ENCODE results near the gene ADD2. TPM values are rescaled to one million over a fixed set of nuclear protein-coding genes. Genes with fewer than 3 reads are reported as not detected.

The ADD2 gene
- total RNA-seq, 1 donor from 2014 or later, result 10.2 TPM

DNA sequence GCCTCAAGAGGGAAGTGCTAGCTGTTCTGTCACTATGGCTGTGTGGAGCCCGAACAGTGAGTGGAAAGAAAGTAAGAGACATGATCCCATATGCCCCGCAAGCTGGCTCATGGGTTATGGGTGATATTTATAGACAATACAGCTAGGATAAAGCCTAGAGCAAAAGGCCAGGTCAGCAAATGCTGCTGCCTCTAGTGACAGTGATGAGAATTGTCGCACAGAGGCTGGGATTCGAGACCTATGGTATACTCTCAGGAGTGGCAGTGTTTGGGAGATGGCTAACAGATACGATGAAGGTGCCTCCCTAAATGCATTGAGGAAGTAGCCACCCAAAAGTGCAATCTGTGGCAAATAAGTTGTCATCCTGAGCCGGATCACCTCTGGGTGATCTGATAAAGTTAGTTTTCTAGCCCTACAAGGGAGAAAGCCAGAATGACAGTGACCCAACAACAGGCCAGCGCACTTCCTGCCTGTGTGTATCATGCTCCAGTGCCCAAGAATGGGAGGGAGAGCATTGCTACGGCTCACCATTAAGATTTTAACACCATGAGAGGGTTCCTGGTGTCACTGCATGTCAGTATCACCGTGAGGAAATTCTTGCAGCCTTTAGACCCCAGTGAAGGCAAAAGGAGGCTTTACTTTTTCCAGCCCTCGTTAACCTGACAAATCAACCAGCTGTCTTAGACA, 122.1 kb downstream of the ADD2 start:
- Histone ChIP-seq H3K9me3 (no peaks in the 10 kb centered on the region), H3K4me1 (no peaks in the 10 kb centered on the region), H3K27ac (no peak overlapping the region), H3K36me3 (no peaks in the 10 kb centered on the region), H3K27me3 (no peaks in the 10 kb centered on the region), H3K4me3 (no peak overlapping the region)
- no peak for DNase-seq (ENCODE audit: low spot score in 2 of 2)
- intact Hi-C loops (cut with DNase I), result no loop called here
- TF ChIP-seq, protein P1, sequence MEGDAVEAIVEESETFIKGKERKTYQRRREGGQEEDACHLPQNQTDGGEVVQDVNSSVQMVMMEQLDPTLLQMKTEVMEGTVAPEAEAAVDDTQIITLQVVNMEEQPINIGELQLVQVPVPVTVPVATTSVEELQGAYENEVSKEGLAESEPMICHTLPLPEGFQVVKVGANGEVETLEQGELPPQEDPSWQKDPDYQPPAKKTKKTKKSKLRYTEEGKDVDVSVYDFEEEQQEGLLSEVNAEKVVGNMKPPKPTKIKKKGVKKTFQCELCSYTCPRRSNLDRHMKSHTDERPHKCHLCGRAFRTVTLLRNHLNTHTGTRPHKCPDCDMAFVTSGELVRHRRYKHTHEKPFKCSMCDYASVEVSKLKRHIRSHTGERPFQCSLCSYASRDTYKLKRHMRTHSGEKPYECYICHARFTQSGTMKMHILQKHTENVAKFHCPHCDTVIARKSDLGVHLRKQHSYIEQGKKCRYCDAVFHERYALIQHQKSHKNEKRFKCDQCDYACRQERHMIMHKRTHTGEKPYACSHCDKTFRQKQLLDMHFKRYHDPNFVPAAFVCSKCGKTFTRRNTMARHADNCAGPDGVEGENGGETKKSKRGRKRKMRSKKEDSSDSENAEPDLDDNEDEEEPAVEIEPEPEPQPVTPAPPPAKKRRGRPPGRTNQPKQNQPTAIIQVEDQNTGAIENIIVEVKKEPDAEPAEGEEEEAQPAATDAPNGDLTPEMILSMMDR (IDR thresholded peaks at IDR 0.05), result no peak

DNA sequence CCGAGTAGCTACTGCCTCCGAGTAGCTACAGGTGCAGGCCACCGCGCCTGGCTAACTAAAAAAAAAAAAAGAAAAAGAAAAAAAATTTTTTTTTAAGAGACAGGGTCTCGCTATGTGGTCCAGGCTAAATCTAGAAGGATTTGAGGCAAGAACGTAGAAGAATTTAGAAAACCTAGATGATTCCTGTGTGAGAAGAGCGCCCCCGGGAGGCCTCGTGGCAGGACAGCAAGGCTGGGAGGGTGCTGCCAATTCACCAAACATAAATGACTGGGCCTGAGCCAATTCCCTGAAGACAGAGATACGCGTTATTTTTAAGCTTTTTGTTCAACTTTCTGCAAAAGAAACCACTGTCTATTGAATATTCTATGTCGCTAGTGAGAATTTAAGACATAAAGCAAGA, 124.3 kb downstream of the ADD2 start:
- intact Hi-C loops (cut with DNase I), result no loop called here
- Histone ChIP-seq H3K4me1 (no peaks in the 10 kb centered on the region), H3K27ac (no peak overlapping the region), H3K4me3 (no peak overlapping the region), H3K9me3 (no peaks in the 10 kb centered on the region), H3K36me3 (no peaks in the 10 kb centered on the region), H3K27me3 (no peaks in the 10 kb centered on the region)
- no peak for DNase-seq (ENCODE audit: low spot score in 2 of 2)
- TF ChIP-seq, protein P1 (IDR thresholded peaks at IDR 0.05), result no peak

DNA sequence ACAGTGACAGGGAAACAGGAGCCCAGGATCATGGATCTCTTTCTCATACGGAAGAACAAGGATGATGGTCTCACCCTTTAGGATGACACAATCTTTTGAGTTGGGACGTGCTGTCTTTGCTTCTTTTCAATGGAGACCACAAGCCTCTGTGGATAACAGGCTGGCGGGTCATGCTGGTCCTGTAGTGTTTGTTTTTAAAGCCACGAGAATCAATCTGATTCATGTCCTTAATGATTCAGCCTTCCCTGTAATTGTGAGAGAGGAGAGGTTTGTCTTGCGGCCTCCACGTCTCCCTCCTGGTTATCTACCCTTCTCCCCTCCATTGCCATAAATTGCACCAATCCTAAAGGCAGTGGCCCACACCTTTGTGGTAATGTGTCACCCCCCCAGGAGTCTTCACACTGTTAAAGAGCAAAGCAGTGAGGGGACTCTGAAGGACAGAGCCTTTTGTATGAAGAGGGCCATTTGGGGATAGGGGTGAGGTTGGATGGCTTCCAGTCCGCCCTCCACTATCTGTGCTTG, 126.7 kb downstream of the ADD2 start:
- TF ChIP-seq, protein P1 (IDR thresholded peaks at IDR 0.05), result no peak
- Histone ChIP-seq H3K9me3 (no peaks in the 10 kb centered on the region), H3K27ac (no peak overlapping the region), H3K27me3 (no peaks in the 10 kb centered on the region), H3K4me3 (no peak overlapping the region), H3K36me3 (no peaks in the 10 kb centered on the region), H3K4me1 (no peaks in the 10 kb centered on the region)
- intact Hi-C loops (cut with DNase I), result no loop called here
- DNase-seq (ENCODE audit: low spot score in 2 of 2), result no peak

DNA sequence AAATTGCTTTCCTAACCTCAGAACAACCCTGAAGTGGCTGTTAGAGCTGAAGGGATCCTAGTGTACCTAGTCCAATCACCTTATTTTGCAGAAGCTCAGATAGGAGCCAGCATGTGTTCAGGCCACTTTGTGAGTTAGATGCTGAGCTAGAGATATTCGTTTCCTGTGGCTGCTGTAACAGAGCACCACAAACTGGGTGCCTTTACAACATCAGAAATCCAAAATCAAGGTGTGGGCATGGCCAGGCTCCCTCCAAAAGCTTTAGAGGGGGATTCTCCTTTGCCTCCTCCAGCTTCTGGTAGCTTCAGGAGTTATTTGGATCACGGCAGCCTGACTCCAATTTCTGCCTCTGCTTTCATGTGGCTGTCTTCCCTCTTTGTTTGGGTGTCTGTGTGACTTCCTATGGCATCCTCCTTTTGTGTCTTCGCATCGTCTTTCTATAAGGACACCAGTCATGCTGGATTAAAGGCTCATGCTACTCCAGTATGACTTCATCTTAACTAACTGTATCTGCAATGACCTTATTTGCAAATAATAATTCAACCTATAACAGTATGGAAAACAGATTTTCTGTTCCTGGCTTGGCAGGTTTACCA, 128.1 kb downstream of the ADD2 start:
- Histone ChIP-seq H3K27me3 (no peaks in the 10 kb centered on the region), H3K36me3 (no peaks in the 10 kb centered on the region), H3K9me3 (no peaks in the 10 kb centered on the region), H3K27ac (no peak overlapping the region), H3K4me1 (no peaks in the 10 kb centered on the region), H3K4me3 (no peak overlapping the region)
- TF ChIP-seq, protein P1 (IDR thresholded peaks at IDR 0.05), result no peak
- intact Hi-C loops (cut with DNase I), result no loop called here
- DNase-seq (ENCODE audit: low spot score in 2 of 2), result no peak

DNA sequence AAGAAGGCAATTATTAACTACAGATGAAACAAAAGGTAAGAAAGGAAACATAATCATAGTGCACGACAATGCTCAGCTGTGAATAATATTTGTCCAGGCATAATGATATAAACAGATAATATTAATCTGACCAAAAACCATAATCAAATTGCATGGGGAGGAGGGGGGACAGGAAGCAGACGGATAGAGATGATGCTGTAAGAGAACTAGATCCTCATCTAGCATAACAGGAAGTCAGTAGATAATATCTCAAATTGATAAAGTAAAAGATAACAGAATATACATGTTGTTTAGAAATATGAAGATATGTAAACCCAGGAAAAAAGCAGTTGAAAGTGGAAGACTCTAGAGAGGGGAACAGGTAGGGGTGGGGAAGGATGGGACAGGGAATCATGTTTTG, 129.4 kb downstream of the ADD2 start:
- Histone ChIP-seq H3K9me3 (no peaks in the 10 kb centered on the region), H3K4me3 (no peak overlapping the region), H3K36me3 (no peaks in the 10 kb centered on the region), H3K4me1 (no peaks in the 10 kb centered on the region), H3K27ac (no peak overlapping the region), H3K27me3 (no peaks in the 10 kb centered on the region)
- TF ChIP-seq, protein P1 (IDR thresholded peaks at IDR 0.05), result no peak
- intact Hi-C loops (cut with DNase I), result no loop called here
- DNase-seq (ENCODE audit: low spot score in 2 of 2), result no peak
